ENCODE data around the gene MAP2K5.

MAP2K5 gene

DNA sequence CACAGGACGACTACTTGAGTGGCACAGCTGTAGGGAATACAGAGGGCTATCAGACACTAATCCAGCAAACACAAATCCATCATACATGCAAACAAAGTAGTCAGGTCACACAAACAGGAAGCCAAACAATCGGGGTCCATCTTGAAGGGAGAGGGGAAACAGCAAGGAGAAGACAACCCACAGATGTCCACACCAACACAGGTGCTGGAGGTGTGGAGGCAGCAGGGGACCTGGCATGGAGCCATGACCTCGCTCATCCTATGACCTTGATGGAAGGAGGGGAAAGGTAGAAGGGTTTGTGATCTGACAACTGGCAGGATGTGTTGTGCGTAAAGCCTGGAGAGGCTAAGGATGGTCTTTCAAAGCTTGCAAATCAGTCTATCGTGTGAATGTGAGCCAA, 242.9 kb downstream of the MAP2K5 start:
- DNase-seq (ENCODE audit: low spot score in 2 of 2), result no peak
- no peak for ATAC-seq (ENCODE audit: low read depth)
- Mint-ChIP-seq H3K27me3 (no peaks in the 10 kb centered on the region), H3K27ac (peak overlapping the region; percentile 88), H3K9me3 (no peaks in the 10 kb centered on the region), H3K4me3 (no peak overlapping the region), H3K4me1 (peaks cover 25% of the 10 kb centered on the region), H3K36me3 (peaks cover 13% of the 10 kb centered on the region)

- Mint-ChIP-seq H3K36me3 (peaks cover 18% of the 10 kb centered on the region), H3K4me3 (no peak overlapping the region), H3K27ac (no peak overlapping the region), H3K4me1 (peaks cover 25% of the 10 kb centered on the region), H3K27me3 (no peaks in the 10 kb centered on the region), H3K9me3 (no peaks in the 10 kb centered on the region)
- ATAC-seq (ENCODE audit: low read depth) (no peak), DNase-seq (ENCODE audit: low spot score in 2 of 2) (no peak)
These were observed 244.1 kb downstream of the MAP2K5 start for GRCh38 chr15:67786646-67787045.

- peaks cover 18% of the 10 kb centered on the region for H3K4me1 Mint-ChIP-seq
- H3K9me3 Mint-ChIP-seq, result no peaks in the 10 kb centered on the region
- H3K36me3 Mint-ChIP-seq, result peaks cover 24% of the 10 kb centered on the region
- DNase-seq (ENCODE audit: low spot score in 2 of 2), result no peak
- ATAC-seq (ENCODE audit: low read depth), result no peak
- H3K4me3 Mint-ChIP-seq, result no peak overlapping the region
- no peaks in the 10 kb centered on the region for H3K27me3 Mint-ChIP-seq
- H3K27ac Mint-ChIP-seq, result no peak overlapping the region
These were observed 246.5 kb downstream of the MAP2K5 start for GRCh38 chr15:67788986-67789385.

DNA sequence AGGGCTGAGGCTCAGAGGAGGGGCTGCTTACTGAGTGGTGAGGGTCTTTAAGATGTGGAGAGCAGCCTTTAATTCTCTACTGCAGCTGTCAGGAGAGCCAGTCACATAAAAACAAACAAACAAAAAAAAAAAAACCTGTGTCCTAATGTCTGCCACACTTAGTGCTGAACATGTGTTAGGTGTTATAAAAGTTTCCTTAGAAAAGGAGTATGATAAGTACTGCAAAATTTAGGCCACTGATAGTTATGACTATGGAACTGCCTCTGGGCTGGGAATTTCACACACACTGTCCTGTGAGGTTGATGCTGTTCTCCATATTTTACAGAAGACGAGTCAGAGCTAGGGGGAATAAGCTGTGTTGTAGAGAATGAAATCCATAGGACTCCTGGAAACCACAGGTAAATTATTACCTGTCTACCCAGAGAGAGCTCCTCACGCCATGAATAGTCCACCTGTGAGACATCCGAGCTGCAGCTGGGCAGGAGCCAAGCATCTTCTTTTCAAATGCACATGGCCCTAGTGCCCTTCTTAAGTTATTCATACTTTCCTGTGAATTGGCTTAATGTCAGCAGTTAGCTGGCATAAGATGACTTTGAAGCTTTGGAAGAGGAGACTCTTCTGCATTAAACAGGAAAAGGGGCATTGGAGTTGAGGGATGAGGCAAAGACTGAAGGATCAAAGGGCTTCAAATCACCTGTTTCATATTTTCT, 248.3 kb downstream of the MAP2K5 start:
- Mint-ChIP-seq H3K4me1 (peaks cover 6% of the 10 kb centered on the region), H3K36me3 (peaks cover 26% of the 10 kb centered on the region), H3K27me3 (no peaks in the 10 kb centered on the region), H3K4me3 (no peak overlapping the region), H3K27ac (no peak overlapping the region), H3K9me3 (peaks cover 3% of the 10 kb centered on the region)
- no peak for ATAC-seq (ENCODE audit: low read depth)
- no peak for DNase-seq (ENCODE audit: low spot score in 2 of 2)

DNA sequence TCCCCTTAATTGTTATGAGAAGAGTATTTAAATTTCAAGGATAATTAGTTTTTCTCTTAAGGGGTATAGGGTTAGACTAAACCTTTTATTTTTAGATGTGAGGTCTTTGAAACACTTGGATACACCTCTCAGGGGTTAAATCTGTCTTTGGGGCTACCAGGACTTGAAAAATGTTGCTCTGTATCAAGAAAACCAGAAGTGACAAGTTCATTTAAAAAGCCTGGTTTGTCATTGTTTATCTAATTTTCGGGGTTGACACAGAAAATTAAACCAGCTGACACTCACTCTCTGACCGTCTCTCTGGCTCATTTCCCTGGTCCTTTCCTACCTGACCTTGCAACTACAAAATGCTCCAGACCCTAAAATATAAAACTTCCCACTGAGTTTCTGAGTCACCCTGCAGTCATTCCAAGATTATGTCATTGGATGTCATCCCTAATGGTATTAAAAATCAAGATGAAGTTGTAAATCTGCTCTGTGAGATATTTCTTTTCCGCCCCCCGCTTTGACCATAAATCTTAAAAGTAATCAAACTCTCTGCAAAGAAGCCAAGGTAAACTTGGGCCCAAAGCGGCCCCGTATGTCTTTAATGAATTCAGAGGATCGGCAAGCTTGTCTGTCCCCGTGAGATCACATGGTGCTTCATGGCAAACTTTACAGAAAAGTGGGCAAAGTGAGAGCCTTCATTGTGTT, 249.9 kb downstream of the MAP2K5 start:
- ATAC-seq (ENCODE audit: low read depth), result no peak
- DNase-seq (ENCODE audit: low spot score in 2 of 2), result no peak
- Mint-ChIP-seq H3K9me3 (peaks cover 3% of the 10 kb centered on the region), H3K4me3 (no peak overlapping the region), H3K27me3 (no peaks in the 10 kb centered on the region), H3K4me1 (peaks cover 5% of the 10 kb centered on the region), H3K36me3 (peaks cover 23% of the 10 kb centered on the region), H3K27ac (no peak overlapping the region)

- Mint-ChIP-seq H3K9me3 (peaks cover 3% of the 10 kb centered on the region), H3K4me1 (peaks cover 5% of the 10 kb centered on the region), H3K27me3 (no peaks in the 10 kb centered on the region), H3K4me3 (no peak overlapping the region), H3K27ac (no peak overlapping the region), H3K36me3 (peaks cover 30% of the 10 kb centered on the region)
- no peak for ATAC-seq (ENCODE audit: low read depth)
- no peak for DNase-seq (ENCODE audit: low spot score in 2 of 2)
These were observed 252.5 kb downstream of the MAP2K5 start for GRCh38 chr15:67794832-67795574.

- H3K27me3 Mint-ChIP-seq, result no peaks in the 10 kb centered on the region
- H3K4me1 Mint-ChIP-seq, result peaks cover 5% of the 10 kb centered on the region
- H3K9me3 Mint-ChIP-seq, result peaks cover 3% of the 10 kb centered on the region
- no peak overlapping the region for H3K27ac Mint-ChIP-seq
- peaks cover 25% of the 10 kb centered on the region for H3K36me3 Mint-ChIP-seq
- no peak for DNase-seq (ENCODE audit: low spot score in 2 of 2)
- no peak for ATAC-seq (ENCODE audit: low read depth)
- no peak overlapping the region for H3K4me3 Mint-ChIP-seq
These were observed 254.0 kb downstream of the MAP2K5 start for GRCh38 chr15:67796196-67797127.

DNA sequence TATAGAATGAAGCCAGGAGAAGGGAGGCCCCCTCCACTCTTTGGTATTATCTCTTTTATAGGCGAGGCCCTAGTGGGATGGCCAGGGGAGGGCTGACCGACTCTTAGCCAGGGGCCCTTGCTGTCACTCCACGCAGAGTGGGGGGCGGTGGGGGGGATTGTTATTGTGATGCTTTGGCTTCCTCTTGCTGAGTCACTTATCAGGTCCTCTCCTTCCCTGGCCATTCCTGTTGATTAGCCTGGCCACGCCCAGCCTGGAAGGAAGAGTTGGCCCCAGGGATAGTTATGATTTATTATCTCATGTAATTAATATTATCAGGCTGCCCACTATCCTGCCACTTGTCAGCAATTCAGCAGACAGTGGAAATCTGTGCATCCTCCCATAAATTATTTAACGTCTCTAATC, 257.3 kb downstream of the MAP2K5 start:
- Mint-ChIP-seq H3K9me3 (peaks cover 3% of the 10 kb centered on the region), H3K36me3 (peaks cover 21% of the 10 kb centered on the region), H3K27ac (no peak overlapping the region), H3K4me1 (peaks cover 15% of the 10 kb centered on the region), H3K27me3 (no peaks in the 10 kb centered on the region), H3K4me3 (no peak overlapping the region)
- no peak for DNase-seq (ENCODE audit: low spot score in 2 of 2)
- ATAC-seq (ENCODE audit: low read depth), result no peak

GRCh38 chr15:67801142-67801541, 258.6 kb downstream of the MAP2K5 start:
- Mint-ChIP-seq H3K9me3 (no peaks in the 10 kb centered on the region), H3K27ac (no peak overlapping the region), H3K4me1 (peaks cover 13% of the 10 kb centered on the region), H3K4me3 (no peak overlapping the region), H3K36me3 (peaks cover 11% of the 10 kb centered on the region), H3K27me3 (no peaks in the 10 kb centered on the region)
- DNase-seq (ENCODE audit: low spot score in 2 of 2) (no peak), ATAC-seq (ENCODE audit: low read depth) (no peak)

- no peak for ATAC-seq (ENCODE audit: low read depth)
These were observed 259.7 kb downstream of the MAP2K5 start for GRCh38 chr15:67801926-67802914.

GRCh38 chr15:67803299-67803698, 260.8 kb downstream of the MAP2K5 start:
- H3K9me3 Mint-ChIP-seq, result no peaks in the 10 kb centered on the region
- H3K4me3 Mint-ChIP-seq, result no peak overlapping the region
- no peak overlapping the region for H3K27ac Mint-ChIP-seq
- no peaks in the 10 kb centered on the region for H3K27me3 Mint-ChIP-seq
- peaks cover 10% of the 10 kb centered on the region for H3K36me3 Mint-ChIP-seq
- peaks cover 11% of the 10 kb centered on the region for H3K4me1 Mint-ChIP-seq
- ATAC-seq (ENCODE audit: low read depth) (no peak), DNase-seq (ENCODE audit: low spot score in 2 of 2) (no peak)

More at GRCh38 chr15:67801926-67802914, 259.7 kb downstream of the MAP2K5 start:
- Mint-ChIP-seq H3K36me3 (peaks cover 10% of the 10 kb centered on the region), H3K9me3 (no peaks in the 10 kb centered on the region), H3K27ac (no peak overlapping the region), H3K4me1 (peaks cover 11% of the 10 kb centered on the region), H3K27me3 (no peaks in the 10 kb centered on the region), H3K4me3 (no peak overlapping the region)
- no peak for DNase-seq (ENCODE audit: low spot score in 2 of 2)

DNA sequence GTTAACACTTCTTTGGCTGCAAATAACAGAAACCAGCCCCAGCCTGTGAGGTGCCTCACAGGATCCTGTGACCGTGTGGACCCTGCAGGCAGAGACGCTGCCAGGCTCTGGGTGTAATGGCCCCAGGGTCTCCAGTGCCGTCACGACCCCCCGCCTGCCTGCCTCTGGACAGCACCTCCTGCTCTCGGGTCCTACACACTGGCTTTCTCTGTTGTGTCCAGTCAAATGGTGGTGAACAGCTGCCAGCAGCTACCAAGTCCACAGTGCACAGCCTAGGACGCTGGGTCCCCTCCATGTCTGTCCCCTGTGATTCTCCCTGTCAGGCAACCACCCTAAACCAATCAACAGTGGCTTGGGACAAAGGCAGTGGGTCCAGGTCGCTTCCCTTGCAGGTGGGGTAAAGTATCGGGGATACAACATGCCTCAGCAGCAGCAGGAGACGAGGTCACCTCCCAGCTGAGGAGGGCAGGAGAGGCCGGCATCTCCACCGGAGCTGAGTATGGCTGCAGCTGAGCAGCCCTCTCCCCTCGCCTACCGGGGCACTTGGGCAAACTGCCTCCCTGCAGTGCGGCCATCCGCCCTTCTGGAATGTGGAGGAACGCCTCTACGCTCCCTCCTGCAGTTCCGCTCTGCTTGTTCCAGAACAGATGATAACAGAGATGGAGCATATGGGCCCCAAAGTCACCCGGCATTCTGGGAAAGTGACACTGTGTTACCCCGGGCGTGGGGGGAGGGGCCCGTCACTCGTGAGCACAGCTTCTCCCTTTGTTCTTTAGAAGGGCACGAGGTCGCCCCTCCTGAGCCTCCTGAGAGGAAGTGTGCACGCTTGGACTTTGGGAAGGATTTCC, 261.7 kb downstream of the MAP2K5 start:
- H3K4me3 Mint-ChIP-seq, result no peak overlapping the region
- H3K36me3 Mint-ChIP-seq, result peaks cover 11% of the 10 kb centered on the region
- H3K9me3 Mint-ChIP-seq, result no peaks in the 10 kb centered on the region
- no peak for ATAC-seq (ENCODE audit: low read depth)
- DNase-seq (ENCODE audit: low spot score in 2 of 2), result no peak
- no peak overlapping the region for H3K27ac Mint-ChIP-seq
- peaks cover 11% of the 10 kb centered on the region for H3K4me1 Mint-ChIP-seq
- no peaks in the 10 kb centered on the region for H3K27me3 Mint-ChIP-seq

Measured in memory B cell (primary cell).